Neural progenitor cell (in vitro differentiated cells): ENCODE data around the gene GNPTAB.

Source experiments
- CTCF ChIP-seq: fragments of 200-600 bp; sonication (generic); IDR thresholded peaks from 2 replicates; pipeline ENCODE4 v1.5.1; 2017; ENCODE audit warnings: antibody characterized with exemption, mild to moderate bottlenecking
- EZH2 ChIP-seq: fragments of 200-600 bp; sonication (generic); IDR thresholded peaks from 2 replicates; pipeline ENCODE4 v1.6.1; 2017; ENCODE audit warnings: antibody characterized with exemption, mild to moderate bottlenecking, moderate library complexity

GRCh38 chr12:101799774-101800173 is 31.0 kb downstream of the GNPTAB start:
- TF ChIP-seq CTCF (no peak), EZH2 (no peak)
